Activated CD8-positive, alpha-beta T cell treated with anti-CD3 and anti-CD28 coated beads, Interleukin-2, amount 10 ng/mL, durations not matched to agents 7 days and 5 days (primary cell): ENCODE measurements around the gene TTLL4. TPM values are rescaled to one million over a fixed set of nuclear protein-coding genes. Genes with fewer than 3 reads are reported as not detected.

Source experiments
- ATAC-seq: fragments of 150-1000 bp; cut with Tn5 transposase; one replicate; pipeline ENCODE4 v1.10.0; 2021; ENCODE audit warnings: moderate library complexity
- CTCF ChIA-PET: fragments of 350-600 bp; sonication (Branson Sonifier 250); formaldehyde crosslinking; loops from one replicate; lab custom pipeline; 2021; ENCODE audit warnings: antibody characterized with exemption; lab: Charles Lee
- POLR2A ChIA-PET: fragments of 350-600 bp; sonication (Branson Sonifier 250); formaldehyde crosslinking; loops from one replicate; lab custom pipeline; 2021; ENCODE audit warnings: antibody characterized with exemption; lab: Charles Lee
- DNase-seq: peaks from one replicate; pipeline ENCODE4 v3.0.0-alpha.2; 2020
- H3K27ac Mint-ChIP-seq: one replicate; pipeline ENCODE4 v1.8.0; 2021; ENCODE audit warnings: mild to moderate bottlenecking, mixed read lengths
- H3K27me3 Mint-ChIP-seq: one replicate; pipeline ENCODE4 v1.8.0; 2021; ENCODE audit warnings: low read depth, mixed read lengths
- H3K36me3 Mint-ChIP-seq: one replicate; pipeline ENCODE4 v1.8.0; 2021; ENCODE audit warnings: low read depth, mixed read lengths
- H3K4me1 Mint-ChIP-seq: one replicate; pipeline ENCODE4 v1.8.0; 2021; ENCODE audit warnings: low read depth, mixed read lengths
- H3K4me3 Mint-ChIP-seq: one replicate; pipeline ENCODE4 v1.8.0; 2021; ENCODE audit warnings: mild to moderate bottlenecking, mixed read lengths
- H3K9me3 Mint-ChIP-seq: one replicate; pipeline ENCODE4 v1.8.0; 2022; ENCODE audit warnings: mixed read lengths; ENCODE audit not compliant: insufficient read depth
- total RNA-seq, 2 experiments: library from RNA; stranded (reverse); gene quantifications; one replicate each; pipeline ENCODE4 v1.2.3, GENCODE V29; 2021

The TTLL4 gene
- total RNA-seq, 2 experiments from 2014 or later, result 25.8 to 27.7 TPM

- CTCF ChIA-PET, result no interaction called here
- Mint-ChIP-seq H3K4me3 (no peak overlapping the region), H3K27me3 (no peaks in the 10 kb centered on the region), H3K36me3 (peaks cover 12% of the 10 kb centered on the region), H3K27ac (no peak overlapping the region), H3K9me3 (no peaks in the 10 kb centered on the region), H3K4me1 (peaks cover 22% of the 10 kb centered on the region)
- no peak for DNase-seq
- ATAC-seq, result no peak
- POLR2A ChIA-PET, result no interaction called here
Measured at GRCh38 chr2:218718058-218718457, 7.4 kb downstream of the TTLL4 start.

GRCh38 chr2:218719457-218719856 lies 8.8 kb downstream of the TTLL4 start:
- H3K27ac Mint-ChIP-seq, result no peak overlapping the region
- ChIA-PET POLR2A (no interaction called here), CTCF (interaction anchor here (5.5 kb wide), 1 partner anchor 8 kb away, joined by 32 read pairs; the partner anchor contains the start of gene TTLL4)
- DNase-seq (no peak), ATAC-seq (no peak)
- peaks cover 12% of the 10 kb centered on the region for H3K36me3 Mint-ChIP-seq
- H3K4me3 Mint-ChIP-seq, result no peak overlapping the region
- no peaks in the 10 kb centered on the region for H3K27me3 Mint-ChIP-seq
- peaks cover 22% of the 10 kb centered on the region for H3K4me1 Mint-ChIP-seq
- H3K9me3 Mint-ChIP-seq, result no peaks in the 10 kb centered on the region

DNA sequence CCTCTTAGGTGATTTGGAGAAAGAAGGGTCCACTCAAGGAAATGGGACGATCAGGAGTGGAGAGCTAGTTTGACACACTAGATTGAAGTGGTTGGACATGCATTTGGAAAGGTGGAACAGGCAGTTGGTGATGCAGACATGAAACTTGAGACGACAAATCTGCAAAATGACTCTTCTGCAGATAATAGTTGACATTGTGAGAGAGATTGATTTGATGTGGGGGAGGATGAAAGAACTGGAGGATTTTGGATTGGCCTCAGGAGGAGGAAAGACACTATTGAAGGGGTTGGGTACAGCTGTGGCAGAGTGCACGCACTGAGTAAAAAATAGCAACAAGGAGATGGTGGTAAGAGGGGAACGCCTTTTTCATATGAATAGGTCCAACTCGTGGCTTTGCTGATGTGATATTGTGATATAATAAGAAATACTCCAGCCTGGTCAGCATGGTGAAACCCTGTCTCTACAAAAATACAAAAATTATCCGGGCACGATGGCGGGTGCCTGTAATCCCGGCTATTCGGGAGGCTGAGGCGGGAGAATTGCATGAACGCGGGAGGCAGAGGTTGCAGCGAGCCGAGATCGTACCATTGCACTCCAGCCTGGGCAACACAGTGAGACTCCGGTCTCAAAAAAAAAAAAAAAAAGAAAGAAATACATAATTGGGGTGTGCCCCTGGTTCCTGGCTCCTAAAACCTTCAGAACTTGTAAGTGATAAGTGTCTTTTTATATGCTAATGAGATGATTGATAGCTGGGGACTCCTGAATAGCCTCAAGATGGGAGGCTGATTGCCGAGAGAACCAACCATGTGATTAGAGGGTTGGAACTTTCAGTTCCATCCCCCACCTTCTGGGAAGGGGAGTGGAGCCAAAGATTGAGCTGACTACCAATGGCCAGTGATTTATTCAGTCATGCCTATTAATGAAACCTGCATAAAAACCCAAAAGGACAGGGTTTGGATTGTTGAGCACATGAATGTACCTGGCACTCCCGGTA lies 9.7 kb downstream of the TTLL4 start:
- no peak for ATAC-seq
- POLR2A ChIA-PET, result interaction anchor here (0.7 kb wide), 1 partner anchor 346 kb away, joined by 3 read pairs; no protein-coding TSS in a partner anchor
- no peak overlapping the region for H3K27ac Mint-ChIP-seq
- no peak overlapping the region for H3K4me3 Mint-ChIP-seq
- H3K4me1 Mint-ChIP-seq, result peaks cover 22% of the 10 kb centered on the region
- CTCF ChIA-PET, result interaction anchor here (5.5 kb wide), 1 partner anchor 9 kb away, joined by 32 read pairs; the partner anchor contains the start of gene TTLL4
- DNase-seq, result no peak
- no peaks in the 10 kb centered on the region for H3K9me3 Mint-ChIP-seq
- H3K27me3 Mint-ChIP-seq, result no peaks in the 10 kb centered on the region
- H3K36me3 Mint-ChIP-seq, result peaks cover 12% of the 10 kb centered on the region

DNA sequence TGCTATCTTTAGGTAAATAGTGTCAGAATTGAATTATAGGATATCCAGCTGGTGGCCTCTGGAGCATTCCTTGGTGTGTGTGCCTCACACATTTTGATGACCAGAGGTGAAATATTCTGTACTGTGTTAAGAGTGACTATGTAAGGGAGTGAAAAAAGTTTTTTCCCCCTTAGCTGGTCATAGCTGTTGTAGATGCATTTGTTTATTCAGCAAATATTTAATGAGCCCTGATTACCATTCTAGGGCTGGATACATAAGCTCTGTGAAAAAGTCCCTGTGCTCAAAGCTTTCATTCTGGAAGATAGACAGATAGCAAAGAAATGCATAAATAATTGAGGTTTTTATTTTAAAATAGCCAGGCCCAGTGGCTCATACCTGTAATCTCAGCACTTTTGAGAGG lies 10.9 kb downstream of the TTLL4 start:
- ATAC-seq (no peak), DNase-seq (no peak)
- POLR2A ChIA-PET, result no interaction called here
- H3K9me3 Mint-ChIP-seq, result peaks cover 7% of the 10 kb centered on the region
- no peaks in the 10 kb centered on the region for H3K27me3 Mint-ChIP-seq
- no peak overlapping the region for H3K27ac Mint-ChIP-seq
- no peak overlapping the region for H3K4me3 Mint-ChIP-seq
- peaks cover 22% of the 10 kb centered on the region for H3K4me1 Mint-ChIP-seq
- peaks cover 13% of the 10 kb centered on the region for H3K36me3 Mint-ChIP-seq
- CTCF ChIA-PET, result interaction anchor here (1.1 to 5.5 kb wide), 3 partner anchors 10 to 155 kb away, joined by 3 to 32 read pairs (median 5); partner anchors contain the start of gene TTLL4

- peaks cover 7% of the 10 kb centered on the region for H3K9me3 Mint-ChIP-seq
- DNase-seq (no peak), ATAC-seq (no peak)
- peaks cover 13% of the 10 kb centered on the region for H3K36me3 Mint-ChIP-seq
- H3K27ac Mint-ChIP-seq, result no peak overlapping the region
- H3K4me3 Mint-ChIP-seq, result no peak overlapping the region
- H3K27me3 Mint-ChIP-seq, result no peaks in the 10 kb centered on the region
- ChIA-PET CTCF (interaction anchor here (0.8 to 5.5 kb wide), 7 partner anchors 11 to 176 kb away, joined by 3 to 32 read pairs (median 4); partner anchors contain the start of genes PLCD4 and TTLL4), POLR2A (no interaction called here)
- H3K4me1 Mint-ChIP-seq, result peaks cover 22% of the 10 kb centered on the region
Measured at GRCh38 chr2:218721934-218722333, 11.3 kb downstream of the TTLL4 start.

- H3K27me3 Mint-ChIP-seq, result no peaks in the 10 kb centered on the region
- peaks cover 7% of the 10 kb centered on the region for H3K9me3 Mint-ChIP-seq
- H3K36me3 Mint-ChIP-seq, result peaks cover 11% of the 10 kb centered on the region
- peaks cover 17% of the 10 kb centered on the region for H3K4me1 Mint-ChIP-seq
- no peak overlapping the region for H3K4me3 Mint-ChIP-seq
- no peak overlapping the region for H3K27ac Mint-ChIP-seq
- ATAC-seq (no peak), DNase-seq (no peak)
- CTCF ChIA-PET, result interaction anchor here (0.8 to 5.5 kb wide), 7 partner anchors 11 to 175 kb away, joined by 3 to 32 read pairs (median 4); partner anchors contain the start of genes PLCD4 and TTLL4
- POLR2A ChIA-PET, result no interaction called here
Measured at GRCh38 chr2:218722419-218722818, 11.8 kb downstream of the TTLL4 start.

- no peak for ATAC-seq
- peaks cover 7% of the 10 kb centered on the region for H3K9me3 Mint-ChIP-seq
- H3K4me1 Mint-ChIP-seq, result peaks cover 15% of the 10 kb centered on the region
- peaks cover 13% of the 10 kb centered on the region for H3K36me3 Mint-ChIP-seq
- H3K27me3 Mint-ChIP-seq, result no peaks in the 10 kb centered on the region
- no peak overlapping the region for H3K4me3 Mint-ChIP-seq
- ChIA-PET POLR2A (interaction anchor here (0.6 kb wide), 1 partner anchor 36 kb away, joined by 3 read pairs; no protein-coding TSS in a partner anchor), CTCF (interaction anchor here (0.8 to 5.5 kb wide), 6 partner anchors 12 to 174 kb away, joined by 3 to 32 read pairs (median 4); partner anchors contain the start of genes PLCD4 and TTLL4)
- no peak overlapping the region for H3K27ac Mint-ChIP-seq
- DNase-seq, result no peak
Measured at GRCh38 chr2:218722876-218723785, 12.5 kb downstream of the TTLL4 start.

DNA sequence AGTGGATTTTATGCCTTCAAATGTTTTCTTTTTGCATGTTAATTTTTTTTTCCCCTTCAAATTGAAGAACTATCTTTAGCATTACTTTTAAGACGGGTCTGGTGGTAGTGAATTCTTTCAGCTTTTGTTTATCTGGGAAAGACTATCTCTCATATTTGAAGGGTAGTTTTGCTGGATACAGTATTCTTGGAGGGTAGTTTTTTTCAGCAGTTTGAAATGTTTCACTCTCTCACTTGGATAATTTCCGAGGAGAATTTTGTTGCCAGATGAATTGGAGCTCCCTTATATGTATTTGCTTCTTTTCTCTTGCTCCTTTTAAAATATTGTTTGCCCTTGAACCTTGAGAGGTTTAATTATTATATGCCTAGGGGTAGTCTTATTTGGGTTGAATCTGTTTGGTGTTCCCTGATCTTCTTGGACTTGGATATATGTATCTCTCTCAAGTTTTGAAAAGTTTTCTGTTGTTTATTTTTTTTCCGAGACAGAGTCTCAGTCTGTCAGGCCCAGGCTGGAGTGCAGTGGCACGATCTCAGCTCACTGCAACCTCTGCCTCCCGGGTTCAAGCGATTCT lies 15.5 kb downstream of the TTLL4 start:
- Mint-ChIP-seq H3K27me3 (no peaks in the 10 kb centered on the region), H3K36me3 (peaks cover 18% of the 10 kb centered on the region), H3K9me3 (peaks cover 7% of the 10 kb centered on the region), H3K27ac (no peak overlapping the region), H3K4me3 (no peak overlapping the region), H3K4me1 (peaks cover 15% of the 10 kb centered on the region)
- CTCF ChIA-PET, result interaction anchor here (1.0 to 3.6 kb wide), 5 partner anchors 15 to 125 kb away, joined by 3 to 34 read pairs (median 10); partner anchors contain the start of genes BCS1L, TTLL4 and ZNF142
- ATAC-seq (no peak), DNase-seq (no peak)
- POLR2A ChIA-PET, result no interaction called here

DNA sequence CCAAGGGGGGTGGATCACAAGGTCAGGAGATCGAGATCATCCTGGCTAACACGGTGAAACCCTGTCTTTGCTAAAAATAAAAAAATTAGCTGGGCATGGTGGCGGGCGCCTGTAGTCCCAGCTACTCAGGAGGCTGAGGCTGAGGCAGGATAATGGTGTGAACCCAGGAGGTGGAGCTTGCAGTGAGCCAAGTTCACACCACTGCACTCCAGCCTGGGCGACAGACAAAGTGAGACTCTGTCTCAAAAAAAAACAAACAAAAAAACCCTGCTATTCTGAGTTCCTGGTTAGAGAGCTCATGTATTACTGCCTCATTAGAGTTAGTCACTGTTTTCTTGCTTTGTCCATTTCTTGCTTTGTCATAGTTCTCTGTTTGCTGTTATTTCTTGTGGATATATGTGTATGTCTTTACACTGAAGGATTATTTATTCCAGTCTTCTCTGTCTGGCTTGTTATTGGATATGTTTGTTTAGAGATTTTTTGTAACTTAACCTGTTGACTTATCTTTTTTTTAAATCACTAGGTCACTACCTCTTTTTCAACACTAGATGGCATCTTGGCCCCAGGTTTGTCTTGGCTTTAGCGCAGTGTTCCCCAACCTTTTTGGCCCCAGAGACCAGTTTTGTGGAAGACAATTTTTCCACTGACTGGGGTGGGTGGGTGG lies 17.0 kb downstream of the TTLL4 start:
- no peaks in the 10 kb centered on the region for H3K27me3 Mint-ChIP-seq
- peaks cover 7% of the 10 kb centered on the region for H3K9me3 Mint-ChIP-seq
- H3K36me3 Mint-ChIP-seq, result peaks cover 23% of the 10 kb centered on the region
- DNase-seq (no peak), ATAC-seq (no peak)
- POLR2A ChIA-PET, result no interaction called here
- H3K27ac Mint-ChIP-seq, result no peak overlapping the region
- H3K4me3 Mint-ChIP-seq, result no peak overlapping the region
- peaks cover 13% of the 10 kb centered on the region for H3K4me1 Mint-ChIP-seq
- CTCF ChIA-PET, result interaction anchor here (0.6 to 3.6 kb wide), 12 partner anchors 9 to 171 kb away, joined by 3 to 34 read pairs (median 3); partner anchors contain the start of gene TTLL4

DNA sequence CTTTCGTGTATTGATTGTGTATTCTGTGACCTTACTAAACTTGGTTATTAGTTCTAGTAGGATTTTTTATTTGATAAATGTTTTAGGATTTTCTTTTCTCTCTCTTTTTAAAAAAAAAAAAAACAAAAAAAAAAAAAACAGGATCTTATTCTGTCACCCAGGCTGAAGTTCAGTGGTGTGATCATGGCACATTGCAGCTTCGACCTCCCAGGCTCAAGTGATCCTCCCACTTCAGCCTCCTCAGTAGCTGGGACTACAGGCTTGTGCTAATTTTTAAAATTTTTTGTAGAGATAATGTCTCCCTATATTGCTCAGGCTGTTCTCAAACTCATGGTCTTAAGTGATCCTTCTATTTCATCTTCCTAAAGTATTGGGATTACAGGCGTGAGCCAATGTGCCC lies 19.0 kb downstream of the TTLL4 start:
- POLR2A ChIA-PET, result no interaction called here
- Mint-ChIP-seq H3K27ac (no peak overlapping the region), H3K4me3 (no peak overlapping the region), H3K9me3 (peaks cover 7% of the 10 kb centered on the region), H3K36me3 (peaks cover 24% of the 10 kb centered on the region), H3K27me3 (no peaks in the 10 kb centered on the region), H3K4me1 (peaks cover 15% of the 10 kb centered on the region)
- ATAC-seq, result no peak
- CTCF ChIA-PET, result interaction anchor here (4.1 kb wide), 1 partner anchor 119 kb away, joined by 22 read pairs; no protein-coding TSS in a partner anchor
- DNase-seq, result no peak
